AG04450 (cell line): Measurements from ENCODE around the gene SLC8A2. TPM values are rescaled to one million over a fixed set of nuclear protein-coding genes. Genes with fewer than 3 reads are reported as not detected.

Experiments
- CTCF ChIA-PET: fragments of 300-600, 350-600 bp; formaldehyde crosslinking; extraction: SDS; loops from one replicate; lab custom pipeline; 2022; ENCODE audit warnings: antibody characterized with exemption, inconsistent platforms; lab: Charles Lee
- POLR2A ChIA-PET: fragments of 350-600 bp; formaldehyde crosslinking; extraction: SDS; loops from one replicate; lab custom pipeline; 2021; ENCODE audit warnings: antibody characterized with exemption, inconsistent platforms; lab: Yijun Ruan, JAX
- DNase-seq: peaks from one replicate; pipeline ENCODE4 v3.0.0-alpha.2; 2011; ENCODE audit warnings: low read depth, low spot score
- H3K27ac ChIP-seq: one replicate; pipeline ENCODE4 v1.5.1; 2012; ENCODE audit warnings: low read depth, low read length, control low read depth
- H3K27me3 ChIP-seq: one replicate; pipeline ENCODE4 v1.6.0; 2012; ENCODE audit warnings: low read length; ENCODE audit not compliant: control insufficient read depth, insufficient read depth
- H3K4me3 ChIP-seq: 2 replicates; pipeline ENCODE4 v1.5.1; 2011; ENCODE audit warnings: mild to moderate bottlenecking, low read depth, low read length, control low read depth
- H3K9me3 ChIP-seq: 2 replicates; pipeline ENCODE4 v1.5.1; 2012; ENCODE audit warnings: low read length; ENCODE audit not compliant: control insufficient read depth, insufficient read depth
- polyA plus RNA-seq: library from polyadenylated mRNA; depleted of rRNA; stranded (reverse); fragments of >200 nt; gene quantifications from 2 replicates; pipeline ENCODE4 v1.2.3, GENCODE V29; 2011
- TF ChIP-seq, protein P1 (sequence below): IDR thresholded peaks from 2 replicates; pipeline ENCODE4 v1.5.1; 2011; ENCODE audit warnings: low read depth, low read length, control low read depth, inconsistent platforms

SLC8A2 gene
- polyA plus RNA-seq, 1 experiment = 0.05 TPM

DNA sequence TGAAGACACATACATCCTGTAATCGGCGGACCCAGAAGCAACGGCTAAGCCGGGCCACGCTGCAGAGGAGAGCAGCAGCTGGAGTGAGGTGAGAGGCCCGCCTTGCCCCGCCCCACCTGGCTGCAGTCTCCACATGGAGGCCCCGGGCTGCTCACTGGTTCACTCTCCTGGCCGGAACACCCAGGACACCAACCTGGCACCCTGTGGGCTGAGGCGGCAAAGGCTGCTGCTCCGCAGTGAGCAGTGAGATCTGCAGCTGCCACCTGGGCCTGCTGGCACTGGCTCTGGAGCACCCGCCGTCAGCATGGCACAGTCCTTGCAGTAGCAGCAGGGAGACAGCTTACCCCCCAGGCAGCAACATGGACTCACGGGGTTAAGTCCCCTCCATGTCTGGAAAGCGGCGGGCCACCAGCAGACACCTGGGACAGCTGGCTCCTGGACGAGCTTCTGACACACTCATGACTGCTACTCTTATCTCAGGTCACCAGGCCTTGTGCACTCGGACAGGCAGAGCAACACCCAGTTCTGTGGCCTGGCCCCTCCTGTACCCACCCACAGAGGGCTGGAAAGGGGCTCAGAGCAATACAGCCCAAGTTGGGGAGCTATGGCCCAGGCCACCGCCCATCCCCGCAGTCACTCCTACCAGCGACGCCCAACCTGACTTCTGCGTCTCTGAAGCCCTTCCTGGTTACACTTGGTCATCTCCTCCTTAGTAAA is 25.5 kb upstream of the SLC8A2 start:
- no peak for DNase-seq
- no peaks in the 10 kb centered on the region for H3K9me3 ChIP-seq
- no peak overlapping the region for H3K27ac ChIP-seq
- no peaks in the 10 kb centered on the region for H3K27me3 ChIP-seq
- H3K4me3 ChIP-seq = no peak overlapping the region
- ChIA-PET CTCF (interaction anchor here (0.5 kb wide), 1 partner anchor 302 kb away, joined by 4 read pairs; no protein-coding TSS in a partner anchor), POLR2A (no interaction called here)
- TF ChIP-seq, protein P1, sequence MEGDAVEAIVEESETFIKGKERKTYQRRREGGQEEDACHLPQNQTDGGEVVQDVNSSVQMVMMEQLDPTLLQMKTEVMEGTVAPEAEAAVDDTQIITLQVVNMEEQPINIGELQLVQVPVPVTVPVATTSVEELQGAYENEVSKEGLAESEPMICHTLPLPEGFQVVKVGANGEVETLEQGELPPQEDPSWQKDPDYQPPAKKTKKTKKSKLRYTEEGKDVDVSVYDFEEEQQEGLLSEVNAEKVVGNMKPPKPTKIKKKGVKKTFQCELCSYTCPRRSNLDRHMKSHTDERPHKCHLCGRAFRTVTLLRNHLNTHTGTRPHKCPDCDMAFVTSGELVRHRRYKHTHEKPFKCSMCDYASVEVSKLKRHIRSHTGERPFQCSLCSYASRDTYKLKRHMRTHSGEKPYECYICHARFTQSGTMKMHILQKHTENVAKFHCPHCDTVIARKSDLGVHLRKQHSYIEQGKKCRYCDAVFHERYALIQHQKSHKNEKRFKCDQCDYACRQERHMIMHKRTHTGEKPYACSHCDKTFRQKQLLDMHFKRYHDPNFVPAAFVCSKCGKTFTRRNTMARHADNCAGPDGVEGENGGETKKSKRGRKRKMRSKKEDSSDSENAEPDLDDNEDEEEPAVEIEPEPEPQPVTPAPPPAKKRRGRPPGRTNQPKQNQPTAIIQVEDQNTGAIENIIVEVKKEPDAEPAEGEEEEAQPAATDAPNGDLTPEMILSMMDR = no peak

DNA sequence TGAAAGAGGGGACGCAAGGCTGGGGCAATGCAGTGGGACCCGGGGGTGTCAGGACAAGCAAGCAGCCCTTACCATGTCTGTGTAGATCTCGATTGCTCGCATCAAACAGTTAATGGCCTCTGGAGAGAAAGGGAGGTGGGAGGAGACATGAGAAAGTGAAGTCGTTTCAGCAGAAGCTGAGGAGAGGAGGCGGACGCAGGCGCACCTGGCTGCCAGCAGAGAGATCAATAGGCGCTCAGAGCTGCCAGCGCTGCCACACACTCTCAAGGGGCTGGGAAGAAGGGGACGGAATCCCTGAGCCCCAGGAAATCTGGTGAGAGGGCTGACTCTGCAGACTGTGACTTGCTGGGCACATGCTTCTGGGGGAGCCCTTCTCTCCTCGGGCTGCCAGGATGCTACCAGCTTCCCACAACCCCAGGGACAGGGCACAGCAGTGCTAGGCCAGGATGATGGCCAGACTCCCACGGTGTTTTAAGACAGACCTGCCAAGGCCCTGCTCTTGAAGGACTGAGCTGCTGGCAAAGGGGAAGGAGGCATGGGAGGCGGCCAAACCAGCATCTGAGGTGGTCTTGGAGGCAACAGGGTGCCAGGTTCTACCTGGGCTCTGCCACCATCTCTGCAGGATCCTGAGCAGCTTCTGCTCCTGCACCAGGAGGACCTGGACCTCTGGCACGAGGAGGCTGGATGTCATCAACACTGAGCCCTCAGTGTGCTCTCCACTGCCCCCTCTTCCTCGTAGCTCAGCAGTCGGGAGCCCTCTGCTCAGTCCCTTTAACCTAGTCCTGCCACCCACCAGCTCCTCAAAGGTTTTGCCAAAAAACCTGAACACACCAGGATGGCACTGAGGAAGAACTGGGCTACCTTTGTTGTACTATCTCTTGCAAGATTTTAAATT is 24.0 kb upstream of the SLC8A2 start:
- H3K4me3 ChIP-seq = no peak overlapping the region
- H3K27ac ChIP-seq = no peak overlapping the region
- no peaks in the 10 kb centered on the region for H3K9me3 ChIP-seq
- TF ChIP-seq, protein P1 = no peak
- no peak for DNase-seq
- ChIA-PET POLR2A (interaction anchor here (0.5 kb wide), 1 partner anchor 18 kb away, joined by 8 read pairs; no protein-coding TSS in a partner anchor), CTCF (interaction anchor here (0.9 to 2.2 kb wide), 3 partner anchors 11 to 20 kb away, joined by 3 to 13 read pairs (median 5); partner anchors contain the start of gene KPTN)
- H3K27me3 ChIP-seq = no peaks in the 10 kb centered on the region

DNA sequence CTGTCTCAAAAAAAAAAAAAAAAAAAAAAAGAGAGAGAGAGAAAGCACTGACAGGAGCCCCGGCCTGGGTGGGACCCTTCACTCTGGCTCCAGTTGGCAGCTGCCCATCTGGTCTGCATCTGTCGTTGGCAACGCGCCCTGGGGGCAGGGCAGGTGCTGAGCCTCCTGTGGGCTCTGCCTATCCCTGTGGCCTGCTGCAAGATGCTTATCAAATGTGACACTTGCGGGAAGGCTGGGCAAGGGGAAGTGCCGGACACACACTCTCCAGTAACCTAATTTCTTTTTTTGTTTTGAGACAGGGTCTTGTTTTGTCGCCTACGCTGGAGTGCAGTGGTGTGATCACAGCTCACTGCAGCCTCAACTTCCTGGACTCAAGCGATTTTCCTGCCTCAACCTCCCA is 23.0 kb upstream of the SLC8A2 start:
- ChIA-PET CTCF (interaction anchor here (1.5 to 2.2 kb wide), 2 partner anchors 10 to 21 kb away, joined by 5 to 13 read pairs; partner anchors contain the start of gene KPTN), POLR2A (no interaction called here)
- TF ChIP-seq, protein P1 = no peak
- no peaks in the 10 kb centered on the region for H3K9me3 ChIP-seq
- H3K4me3 ChIP-seq = no peak overlapping the region
- no peak for DNase-seq
- H3K27me3 ChIP-seq = no peaks in the 10 kb centered on the region
- H3K27ac ChIP-seq = no peak overlapping the region

DNA sequence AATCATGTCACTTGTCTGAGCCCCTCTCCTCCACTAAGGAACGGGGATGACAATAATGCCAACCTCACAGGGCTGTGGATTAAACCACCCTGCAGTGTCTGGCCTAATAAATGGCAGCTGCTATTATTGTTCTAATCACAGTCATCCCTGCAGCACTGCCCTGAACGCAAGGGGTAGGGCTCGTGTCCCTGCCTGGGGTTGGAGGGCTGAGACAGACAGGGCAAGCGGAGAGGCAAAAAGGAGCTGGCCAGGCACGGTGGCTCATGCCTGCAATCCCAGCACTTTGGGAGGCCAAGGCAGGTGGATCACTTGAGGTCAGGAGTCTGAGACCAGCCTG is 22.5 kb upstream of the SLC8A2 start:
- POLR2A ChIA-PET = no interaction called here
- DNase-seq = no peak

More for the DNA sequence above, 22.5 kb upstream of the SLC8A2 start:
- no peaks in the 10 kb centered on the region for H3K9me3 ChIP-seq
- CTCF ChIA-PET = interaction anchor here (1.5 to 2.2 kb wide), 2 partner anchors 10 to 22 kb away, joined by 5 to 13 read pairs; partner anchors contain the start of gene KPTN
- H3K4me3 ChIP-seq = no peak overlapping the region
- no peaks in the 10 kb centered on the region for H3K27me3 ChIP-seq
- H3K27ac ChIP-seq = no peak overlapping the region
- TF ChIP-seq, protein P1 = no peak
